ENCODE measurements around the gene CLDN5.

- TF ChIP-seq POLR2A (IDR thresholded peaks at IDR 0.05; ENCODE audit: low read depth, low read length) (no peak), POLR2AphosphoS5 (IDR thresholded peaks at IDR 0.05; ENCODE audit: low read depth, low read length) (no peak), TAF1 (IDR thresholded peaks at IDR 0.05; ENCODE audit: low read depth, low read length) (no peak), PAX5 (IDR thresholded peaks at IDR 0.05; ENCODE audit: insufficient read depth, low read length, severe bottlenecking) (no peak), SPI1 (IDR thresholded peaks at IDR 0.05; ENCODE audit: low read depth, low read length) (no peak)
These were observed 20.3 kb downstream of the CLDN5 start for GRCh38 chr22:19503869-19504268.
